Endothelial cell of umbilical vein (primary cell): ENCODE measurements around the gene CIB2. TPM values are rescaled to one million over a fixed set of nuclear protein-coding genes. Genes with fewer than 3 reads are reported as not detected.

Experiments used
- BruUV-seq: library from RNA; stranded (reverse); fragments of 400-500 nt; replicated peaks from 2 replicates; lab custom pipeline; 2021; lab: Mats Ljungman, UMichigan
- CTCF ChIA-PET: fragments of 300-600, 350-600 bp; sonication (Branson Sonifier 250); formaldehyde crosslinking; loops from one replicate; lab custom pipeline; 2021; ENCODE audit warnings: antibody characterized with exemption, inconsistent platforms; lab: Charles Lee
- POLR2A ChIA-PET: fragments of 300-600, 350-600 bp; sonication (Branson Sonifier 250); formaldehyde crosslinking; loops from one replicate; lab custom pipeline; 2021; ENCODE audit warnings: antibody characterized with exemption, inconsistent platforms; lab: Charles Lee
- DNase-seq: peaks from one replicate; pipeline ENCODE4 v3.0.0-alpha.2; 2011; ENCODE audit warnings: low read depth, low spot score
- FAIRE-seq: peaks from 2 replicates; lab custom pipeline; 2011; peaks lifted over from hg19 to GRCh38; lab: Jason Lieb, UNC
- H2AFZ ChIP-seq: 2 replicates; pipeline ENCODE4 v1.6.0; 2012; ENCODE audit warnings: low read depth, low read length, control low read depth, inconsistent platforms
- H3K27ac ChIP-seq: 2 replicates; pipeline ENCODE4 v1.5.1; 2011; ENCODE audit warnings: low read depth, mild to moderate bottlenecking, control low read depth, low read length, moderate library complexity; ENCODE audit not compliant: insufficient read depth
- H3K27me3 ChIP-seq, 2 experiments: 2 replicates each; pipeline versions ENCODE4 v1.6.0 to v1.6.1; 2011; ENCODE audit warnings: low read length in 2 of 2, mixed read lengths in 1 of 2; ENCODE audit not compliant: control insufficient read depth in 2 of 2, insufficient read depth in 2 of 2
- H3K36me3 ChIP-seq, 2 experiments: 2 replicates in 1 of 2; 3 replicates in 1 of 2; pipeline ENCODE4 v1.5.1; 2011; ENCODE audit warnings: low read length in 2 of 2, mild to moderate bottlenecking in 1 of 2, moderate library complexity in 1 of 2; ENCODE audit not compliant: control insufficient read depth in 2 of 2, insufficient read depth in 2 of 2; ENCODE audit errors: extremely low read depth in 1 of 2
- H3K4me1 ChIP-seq: 3 replicates; pipeline ENCODE4 v1.5.1; 2011; ENCODE audit warnings: mild to moderate bottlenecking, low read length; ENCODE audit not compliant: control insufficient read depth, insufficient read depth; ENCODE audit errors: extremely low read depth
- H3K4me2 ChIP-seq: 2 replicates; pipeline ENCODE4 v1.6.1; 2011; ENCODE audit warnings: low read length, control low read depth, mixed read lengths; ENCODE audit not compliant: insufficient read depth
- H3K4me3 ChIP-seq, 3 experiments: fragments of 200-600 bp in 1 of 3; sonication (generic), shearing (Covaris generic) in 1 of 3; replicated peaks in 1 of 3; 2 replicates each; pipeline ENCODE4 v1.5.1; 2011 to 2016; ENCODE audit warnings: control low read depth in 3 of 3, low read length in 3 of 3, mild to moderate bottlenecking in 2 of 3, inconsistent platforms in 1 of 3, low read depth in 1 of 3, moderate library complexity in 1 of 3; ENCODE audit not compliant: insufficient read depth in 1 of 3
- H3K79me2 ChIP-seq: 2 replicates; pipeline ENCODE4 v1.6.0; 2012; ENCODE audit warnings: low read length, inconsistent platforms; ENCODE audit not compliant: control insufficient read depth, insufficient read depth
- H3K9ac ChIP-seq: replicated peaks from 2 replicates; pipeline ENCODE3; 2011; ENCODE audit warnings: low read length, control low read depth; ENCODE audit not compliant: insufficient read depth; ENCODE audit errors: extremely low read depth
- H3K9me1 ChIP-seq: replicated peaks from 3 replicates; pipeline ENCODE4 v1.6.0; 2011; ENCODE audit warnings: mild to moderate bottlenecking, low read length; ENCODE audit not compliant: control insufficient read depth, insufficient read depth; ENCODE audit errors: extremely low read depth
- H3K9me3 ChIP-seq: replicated peaks from 2 replicates; pipeline ENCODE4 v1.5.1; 2012; ENCODE audit warnings: low read length, inconsistent platforms; ENCODE audit not compliant: control insufficient read depth, insufficient read depth
- H4K20me1 ChIP-seq: replicated peaks from 2 replicates; pipeline ENCODE3; 2011; ENCODE audit warnings: mild to moderate bottlenecking, low read length; ENCODE audit not compliant: control insufficient read depth, insufficient read depth; ENCODE audit errors: extremely low read depth
- FOS ChIP-seq: IDR thresholded peaks from 2 replicates; pipeline ENCODE4 v1.6.1; 2011; ENCODE audit warnings: mild to moderate bottlenecking, low read length, moderate library complexity, borderline replicate concordance; ENCODE audit not compliant: insufficient read depth
- GATA2 ChIP-seq: IDR thresholded peaks from 2 replicates; pipeline ENCODE4 v1.7.0; 2011; ENCODE audit warnings: low read depth, mild to moderate bottlenecking, moderate library complexity, mixed read lengths, low read length; ENCODE audit not compliant: insufficient read length, insufficient read depth
- MAX ChIP-seq: IDR thresholded peaks from 2 replicates; pipeline ENCODE4 v1.6.1; 2011; ENCODE audit not compliant: insufficient read depth, insufficient read length
- POLR2A ChIP-seq: IDR thresholded peaks from 2 replicates; pipeline ENCODE4 v1.6.1; 2012; ENCODE audit warnings: low read depth, mild to moderate bottlenecking, control low read depth, low read length
- dilution Hi-C: fragments of 300-500 bp; cut with MboI; formaldehyde crosslinking; loops from one replicate; pipeline ENCODE4 v1.15.0; 2019; ENCODE audit warnings: low sequenced_read_pairs; ENCODE audit not compliant: extremely low pct_ligation_motif_present
- intact Hi-C: fragments of 100-400 bp; cut with micrococcal nuclease; formaldehyde crosslinking; loops from one replicate; pipeline ENCODE4 v1.10.0; 2022
- polyA plus RNA-seq, 4 experiments: library from polyadenylated mRNA; depleted of rRNA in 3 of 4; stranded (reverse) in 3 of 4; unstranded in 1 of 4; fragments of >200 nt; gene quantifications; 2 replicates each; pipeline versions ENCODE4 v1.2.1 to v1.2.3, GENCODE V29; 2011 to 2012; ENCODE audit warnings: missing spikeins in 1 of 4
- total RNA-seq: library from RNA; stranded (reverse); gene quantifications from 2 replicates; pipeline ENCODE4 v1.2.3, GENCODE V29; 2021
- TF ChIP-seq, protein P1 (sequence below), 2 donors: IDR thresholded peaks; 1 replicate in 1 of 2; 2 replicates in 1 of 2; pipeline ENCODE4 v1.5.1; 2011; ENCODE audit warnings: low read length in 2 of 2, mild to moderate bottlenecking in 2 of 2, moderate library complexity in 2 of 2, control low read depth in 1 of 2, inconsistent platforms in 1 of 2, low read depth in 1 of 2; ENCODE audit not compliant: insufficient read depth in 1 of 2; ENCODE audit errors: extremely low read depth in 1 of 2

Gene CIB2
- total and polyA plus RNA-seq, 2 donors (not counting 3 experiments of a cell fraction or from before 2014, with no cell fraction given): 4.0 to 7.7 TPM

- Histone ChIP-seq H2AFZ (no peak overlapping the region), H3K4me3 (no peak overlapping the region), H3K4me1 (peaks cover 17% of the 10 kb centered on the region), H3K4me2 (no peak overlapping the region), H3K9me3 (no peaks in the 10 kb centered on the region), H3K27ac (no peak overlapping the region), H3K9ac (no peak overlapping the region), H3K36me3 (no peaks in the 10 kb centered on the region), H3K27me3 (no peaks in the 10 kb centered on the region), H3K9me1 (no peaks in the 10 kb centered on the region), H4K20me1 (no peaks in the 10 kb centered on the region), H3K79me2 (no peaks in the 10 kb centered on the region)
- FAIRE-seq (no peak), DNase-seq (no peak)
- intact Hi-C loops: no loop called here
- dilution Hi-C loops: no loop called here
- ChIA-PET POLR2A (no interaction called here), CTCF (interaction anchor here (0.8 to 11.2 kb wide), 19 partner anchors 10 to 150 kb away, joined by 3 to 273 read pairs (median 14); partner anchors contain the start of genes SH2D7 and TBC1D2B)
- TF ChIP-seq GATA2 (no peak), POLR2A (no peak), MAX (no peak), FOS (no peak)
- TF ChIP-seq, protein P1, sequence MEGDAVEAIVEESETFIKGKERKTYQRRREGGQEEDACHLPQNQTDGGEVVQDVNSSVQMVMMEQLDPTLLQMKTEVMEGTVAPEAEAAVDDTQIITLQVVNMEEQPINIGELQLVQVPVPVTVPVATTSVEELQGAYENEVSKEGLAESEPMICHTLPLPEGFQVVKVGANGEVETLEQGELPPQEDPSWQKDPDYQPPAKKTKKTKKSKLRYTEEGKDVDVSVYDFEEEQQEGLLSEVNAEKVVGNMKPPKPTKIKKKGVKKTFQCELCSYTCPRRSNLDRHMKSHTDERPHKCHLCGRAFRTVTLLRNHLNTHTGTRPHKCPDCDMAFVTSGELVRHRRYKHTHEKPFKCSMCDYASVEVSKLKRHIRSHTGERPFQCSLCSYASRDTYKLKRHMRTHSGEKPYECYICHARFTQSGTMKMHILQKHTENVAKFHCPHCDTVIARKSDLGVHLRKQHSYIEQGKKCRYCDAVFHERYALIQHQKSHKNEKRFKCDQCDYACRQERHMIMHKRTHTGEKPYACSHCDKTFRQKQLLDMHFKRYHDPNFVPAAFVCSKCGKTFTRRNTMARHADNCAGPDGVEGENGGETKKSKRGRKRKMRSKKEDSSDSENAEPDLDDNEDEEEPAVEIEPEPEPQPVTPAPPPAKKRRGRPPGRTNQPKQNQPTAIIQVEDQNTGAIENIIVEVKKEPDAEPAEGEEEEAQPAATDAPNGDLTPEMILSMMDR (IDR thresholded peaks at IDR 0.05; ENCODE audit: extremely low read depth in 1 of 2, insufficient read depth in 1 of 2, low read depth in 1 of 2, low read length in 2 of 2): no peak
- no TSS peak for BruUV-seq
Observed at GRCh38 chr15:78107471-78107870, 23.8 kb downstream of the CIB2 start.
